GM21576 (cell line): ENCODE results near the gene LMO4.
A peak's percentile ranks its signal among the peaks of the same experiment; 100 is the strongest.

Experiments used
- ATAC-seq: cut with Tn5 transposase; IDR thresholded peaks from one replicate; pipeline ENCODE4 v1.9.1; 2021; ENCODE audit warnings: mild to moderate bottlenecking, moderate library complexity; ENCODE audit not compliant: unreplicated experiment

Gene LMO4, protein sequence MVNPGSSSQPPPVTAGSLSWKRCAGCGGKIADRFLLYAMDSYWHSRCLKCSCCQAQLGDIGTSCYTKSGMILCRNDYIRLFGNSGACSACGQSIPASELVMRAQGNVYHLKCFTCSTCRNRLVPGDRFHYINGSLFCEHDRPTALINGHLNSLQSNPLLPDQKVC

DNA sequence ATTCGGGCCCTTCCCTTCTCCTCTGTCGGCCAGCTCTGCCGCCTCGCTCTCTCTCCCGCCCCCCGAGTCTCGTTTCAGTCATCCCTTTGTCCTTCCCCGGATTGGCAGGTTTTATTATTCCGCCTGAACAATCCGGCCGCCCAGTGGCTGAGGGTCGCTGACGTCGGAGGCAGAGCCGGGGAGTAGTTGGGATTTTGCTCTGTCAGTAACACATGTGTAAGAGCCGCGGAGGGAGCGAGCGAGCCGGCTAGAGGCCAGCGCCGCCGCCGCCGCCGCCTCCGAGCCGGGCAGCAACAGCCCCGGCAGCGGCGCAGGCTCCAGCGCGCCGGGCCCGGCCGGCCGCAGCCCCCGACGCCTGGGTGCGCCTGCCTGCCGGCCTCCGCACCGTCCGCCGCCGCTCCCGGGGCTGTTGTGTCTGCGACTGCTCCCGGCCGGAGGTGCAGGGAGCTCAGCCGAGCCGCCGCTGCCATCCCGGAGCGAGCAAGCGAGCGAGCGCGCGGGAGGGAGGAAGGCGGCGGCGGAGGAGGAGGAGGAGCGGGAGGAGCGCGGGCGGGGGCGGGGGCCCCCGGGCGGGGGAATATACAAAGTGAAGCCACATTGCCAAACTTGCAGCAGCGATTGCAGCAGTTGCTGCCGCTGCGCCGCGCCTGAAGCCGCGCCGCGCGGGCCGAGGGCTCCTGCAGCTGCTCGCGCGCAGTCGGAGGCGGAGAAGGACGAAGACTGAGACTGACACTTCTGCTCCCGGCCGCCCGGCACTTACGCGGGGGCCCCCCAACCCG, at the start of gene LMO4:
Gene LMO4, plus strand, starts transcription at position 609 of the 779 bp plus-strand sequence. CDS start 3,136 bp downstream, outside the sequence.
- ATAC-seq = peak; percentile 76

DNA sequence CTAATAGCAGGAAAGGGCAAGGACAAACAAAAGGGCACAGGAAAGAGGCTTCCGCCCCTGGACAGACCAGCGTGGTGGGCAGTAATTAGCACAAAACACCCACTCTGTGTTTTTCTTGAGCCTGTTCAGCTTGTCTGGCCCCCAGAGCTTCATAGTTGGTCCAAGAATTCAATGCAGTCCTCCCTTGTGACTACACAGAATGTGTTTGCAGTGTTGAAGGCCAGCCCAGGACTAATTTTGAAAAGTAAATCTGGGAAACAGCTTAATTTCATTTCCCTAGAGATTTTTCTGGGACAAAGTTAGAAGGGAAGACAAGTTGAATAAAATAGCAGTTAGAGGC, 49.2 kb upstream of the LMO4 start:
- no peak for ATAC-seq

DNA sequence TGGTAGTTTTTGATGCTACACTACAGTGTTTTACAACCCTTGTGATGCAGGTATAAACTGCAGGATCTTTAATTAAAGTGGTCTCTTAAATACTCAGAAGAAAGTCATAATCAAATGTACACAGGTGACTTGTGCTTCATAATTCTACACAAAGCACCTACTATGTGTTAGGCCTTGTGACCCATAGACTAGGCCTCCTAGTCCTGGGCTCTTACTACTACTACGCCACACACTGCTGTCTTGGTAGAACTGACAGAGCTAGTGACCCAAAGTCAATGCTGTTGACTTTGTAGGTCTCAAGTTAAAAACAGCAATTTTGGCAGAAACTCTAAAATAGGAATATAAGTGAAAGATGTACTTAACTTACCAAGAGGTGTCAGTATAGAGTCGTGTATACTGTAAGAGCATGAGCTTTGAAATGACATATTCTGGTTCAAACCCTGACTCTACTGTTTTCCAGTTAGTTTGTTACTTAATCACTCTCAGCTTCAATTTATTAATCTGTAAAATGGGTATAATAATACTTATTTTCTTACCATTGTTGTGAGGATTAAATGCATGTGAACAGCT, 48.6 kb upstream of the LMO4 start:
- ATAC-seq = no peak

DNA sequence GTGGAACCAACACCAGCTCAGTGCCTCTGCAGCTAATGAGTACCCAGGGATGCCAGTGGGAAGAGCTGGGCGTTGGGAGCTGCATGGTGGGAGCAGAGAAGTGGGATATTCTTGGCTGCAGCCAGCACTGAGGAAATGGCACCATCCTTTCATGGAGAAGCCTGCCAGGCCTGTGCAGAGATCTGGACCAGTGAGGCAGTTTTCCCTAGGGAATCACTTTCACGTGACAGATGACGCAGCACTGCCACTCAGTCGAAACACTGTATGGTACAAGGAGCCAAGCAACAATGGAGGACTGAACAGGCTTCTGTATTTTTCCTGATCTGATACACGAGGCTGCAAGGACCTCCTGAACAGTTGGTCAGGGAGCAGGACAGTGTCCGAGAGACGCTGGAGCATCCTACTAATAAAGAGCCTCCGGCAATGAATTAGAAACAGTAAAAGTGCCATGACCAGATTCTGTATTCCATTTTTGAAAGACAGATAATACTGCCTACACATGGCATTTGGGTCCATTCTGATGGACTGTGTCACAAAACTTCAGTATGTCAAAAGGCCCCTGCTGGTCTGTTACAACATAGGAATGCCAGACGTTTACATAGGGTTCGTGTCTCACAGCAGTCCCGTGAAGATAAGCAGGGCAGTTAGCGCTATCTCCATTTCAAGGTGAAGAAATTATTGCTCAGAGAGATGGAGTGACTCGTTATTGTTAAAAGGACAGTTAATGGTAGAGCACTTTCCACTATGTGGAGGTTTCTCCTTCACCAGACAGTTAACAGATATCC, 44.0 kb upstream of the LMO4 start:
- no peak for ATAC-seq

DNA sequence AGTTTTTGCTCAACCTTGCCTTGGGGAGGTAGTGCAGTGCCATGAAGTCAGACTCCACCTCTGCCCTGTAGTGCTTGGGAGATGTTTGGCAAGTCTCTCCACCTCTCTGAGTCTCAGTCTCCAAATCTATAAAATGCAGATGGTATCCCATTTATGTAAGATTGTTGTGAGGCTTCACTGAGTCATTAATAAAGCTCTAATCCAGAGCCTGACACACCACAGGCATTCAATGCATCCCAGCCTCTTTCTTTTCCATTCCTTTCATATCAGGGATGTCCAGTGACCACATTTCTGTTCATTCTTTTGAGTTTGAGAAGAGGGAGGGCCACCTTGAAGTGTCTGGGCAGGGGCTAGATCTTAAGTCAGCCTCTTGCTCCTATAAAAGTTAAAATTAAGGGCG, 37.6 kb upstream of the LMO4 start:
- ATAC-seq = no peak

- ATAC-seq = no peak
Measured at GRCh38 chr1:87292684-87293493, 35.8 kb upstream of the LMO4 start.

DNA sequence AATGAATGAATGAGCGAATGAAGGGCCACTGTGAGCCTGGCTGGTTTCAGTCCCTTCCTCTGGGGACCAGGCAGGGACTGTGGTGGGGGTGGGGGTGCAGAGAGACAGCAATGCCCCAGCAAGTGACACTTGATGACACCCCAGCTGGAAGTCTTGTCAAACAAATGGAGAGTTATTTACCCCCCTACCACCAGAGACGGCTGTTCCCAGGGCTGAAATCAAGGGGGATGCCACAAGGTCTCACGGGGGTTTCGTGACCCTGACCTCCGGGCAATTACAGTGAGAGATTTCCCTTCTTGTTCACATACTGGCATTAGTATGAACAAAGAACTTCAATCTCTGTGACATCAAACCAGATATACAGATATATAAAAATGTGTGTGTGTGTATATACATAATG, 34.0 kb upstream of the LMO4 start:
- ATAC-seq = no peak

DNA sequence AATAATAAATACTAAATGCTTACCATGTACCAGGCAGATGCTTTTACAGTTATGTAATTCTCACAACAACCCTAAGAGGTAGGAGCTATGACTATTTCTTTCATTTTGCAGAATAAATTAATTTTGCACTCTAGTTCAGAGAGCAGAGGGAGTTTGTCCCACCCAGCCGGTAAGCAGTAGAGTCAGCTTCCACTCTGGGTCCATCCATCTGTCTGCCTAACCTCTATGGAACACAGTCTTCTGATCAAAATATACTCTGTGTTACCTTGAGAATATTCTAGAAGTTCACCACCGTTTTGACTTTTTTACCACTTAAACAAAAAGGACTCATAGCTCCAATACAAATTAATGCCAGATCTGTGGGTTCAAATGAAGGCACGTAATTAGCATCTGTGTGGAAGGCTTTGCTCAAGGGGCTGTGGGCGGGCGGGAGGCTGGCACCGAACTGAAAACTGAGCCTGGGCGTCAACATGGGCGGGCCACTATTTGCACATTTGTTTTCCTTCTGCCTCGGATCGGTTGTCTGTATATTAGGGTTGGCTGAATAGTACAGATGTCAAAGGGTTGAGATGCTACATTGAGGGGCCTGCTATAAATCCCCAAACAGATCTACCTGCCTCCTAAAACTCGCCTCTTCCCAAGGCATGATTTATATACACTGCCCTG, 33.1 kb upstream of the LMO4 start:
- no peak for ATAC-seq

GRCh38 chr1:87296206-87296605, 32.5 kb upstream of the LMO4 start:
- no peak for ATAC-seq

DNA sequence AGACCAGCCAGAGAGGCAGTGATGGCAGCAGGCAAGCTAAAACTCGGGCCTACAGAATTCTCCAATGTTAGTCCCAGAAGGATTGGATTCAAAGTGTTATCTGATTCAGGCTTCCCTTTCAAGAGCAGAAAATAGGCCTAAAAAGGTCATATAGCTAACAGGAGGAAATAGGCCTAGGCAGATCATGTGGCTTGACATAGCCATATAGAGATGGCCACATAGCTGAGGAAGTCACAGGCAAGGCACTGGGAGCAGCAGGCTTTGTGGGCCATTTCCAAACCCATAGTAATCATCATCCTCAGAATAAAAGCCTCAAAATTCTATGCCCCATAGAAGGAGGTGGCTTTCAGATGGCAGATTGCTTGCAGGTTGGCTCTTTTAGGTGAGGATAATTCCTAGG, 29.0 kb upstream of the LMO4 start:
- ATAC-seq = no peak

DNA sequence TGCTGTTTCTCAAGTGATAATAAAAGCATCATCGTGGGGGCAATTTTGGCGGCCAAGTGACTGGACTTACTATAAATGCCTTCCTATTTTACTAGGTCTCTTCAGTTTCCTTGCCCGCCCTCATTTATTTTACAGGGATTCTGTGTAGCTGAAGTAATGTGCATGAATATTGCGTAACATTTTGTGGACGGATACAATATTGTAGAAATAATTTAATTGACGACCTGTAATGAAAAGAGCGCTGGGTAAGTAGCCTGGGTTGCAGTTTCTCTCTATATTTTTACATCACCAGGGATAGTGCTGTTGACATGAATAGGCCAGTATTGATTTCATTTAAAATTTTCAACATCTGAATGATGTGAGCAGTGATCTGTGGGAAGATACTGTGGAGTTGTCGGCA, 28.1 kb upstream of the LMO4 start:
- no peak for ATAC-seq

GRCh38 chr1:87305151-87305550, 23.5 kb upstream of the LMO4 start:
- ATAC-seq = no peak

DNA sequence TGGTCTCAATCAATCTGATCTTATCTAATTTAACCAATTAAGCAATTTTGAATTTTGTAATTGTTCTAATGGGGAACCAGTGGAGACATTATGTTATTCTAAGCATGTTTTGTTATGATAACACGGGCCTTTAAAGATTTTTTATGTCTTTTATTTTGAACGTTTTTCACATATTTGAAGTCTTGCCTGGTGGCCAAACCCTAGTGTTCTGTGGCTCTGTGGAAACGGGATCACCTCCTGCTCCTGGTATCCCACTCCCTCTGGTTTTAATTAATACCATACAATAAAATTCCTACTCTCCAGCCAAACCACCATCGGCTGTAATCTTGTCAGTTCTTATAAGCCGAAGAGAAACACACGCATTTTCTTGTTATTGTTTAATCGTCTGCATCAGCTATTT, 22.9 kb upstream of the LMO4 start:
- ATAC-seq = no peak

- no peak for ATAC-seq
Measured at GRCh38 chr1:87307306-87307705, 21.4 kb upstream of the LMO4 start.

- no peak for ATAC-seq
Measured at GRCh38 chr1:87307931-87308330, 20.7 kb upstream of the LMO4 start.

DNA sequence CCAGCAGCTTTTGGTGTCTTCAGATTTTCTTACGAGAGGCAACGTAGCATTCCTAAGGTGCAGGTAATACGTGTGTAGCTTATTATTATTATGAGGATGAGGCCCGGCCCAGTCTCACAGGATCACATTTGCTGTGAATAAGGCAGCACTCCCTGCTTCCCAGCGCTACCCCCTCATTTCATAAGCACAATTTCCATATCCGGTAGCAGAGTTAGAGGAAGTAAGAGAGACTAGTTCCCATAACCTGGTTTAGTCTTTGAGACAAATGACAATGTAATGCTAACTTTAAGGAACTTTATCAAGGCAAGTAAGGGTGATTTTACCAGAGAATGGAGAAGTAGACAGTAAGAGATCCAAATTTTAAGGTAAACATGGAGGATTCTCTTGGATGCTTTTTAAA, 14.6 kb upstream of the LMO4 start:
- no peak for ATAC-seq

- ATAC-seq = no peak
Measured at GRCh38 chr1:87318056-87318650, 10.5 kb upstream of the LMO4 start.

- ATAC-seq = no peak
Measured at GRCh38 chr1:87318806-87319205, 9.9 kb upstream of the LMO4 start.

- ATAC-seq = no peak
Measured at GRCh38 chr1:87325982-87326738, 2.5 kb upstream of the LMO4 start.
